Ramos (cell line): ENCODE measurements around the gene SLC51A.

Experiments
- in situ Hi-C: fragments of 300-500 bp; cut with MboI; formaldehyde crosslinking; loops from one replicate; pipeline ENCODE4 v1.14.3; 2022; ENCODE audit warnings: low sequenced_read_pairs; ENCODE audit not compliant: unreplicated experiment

The SLC51A gene

DNA sequence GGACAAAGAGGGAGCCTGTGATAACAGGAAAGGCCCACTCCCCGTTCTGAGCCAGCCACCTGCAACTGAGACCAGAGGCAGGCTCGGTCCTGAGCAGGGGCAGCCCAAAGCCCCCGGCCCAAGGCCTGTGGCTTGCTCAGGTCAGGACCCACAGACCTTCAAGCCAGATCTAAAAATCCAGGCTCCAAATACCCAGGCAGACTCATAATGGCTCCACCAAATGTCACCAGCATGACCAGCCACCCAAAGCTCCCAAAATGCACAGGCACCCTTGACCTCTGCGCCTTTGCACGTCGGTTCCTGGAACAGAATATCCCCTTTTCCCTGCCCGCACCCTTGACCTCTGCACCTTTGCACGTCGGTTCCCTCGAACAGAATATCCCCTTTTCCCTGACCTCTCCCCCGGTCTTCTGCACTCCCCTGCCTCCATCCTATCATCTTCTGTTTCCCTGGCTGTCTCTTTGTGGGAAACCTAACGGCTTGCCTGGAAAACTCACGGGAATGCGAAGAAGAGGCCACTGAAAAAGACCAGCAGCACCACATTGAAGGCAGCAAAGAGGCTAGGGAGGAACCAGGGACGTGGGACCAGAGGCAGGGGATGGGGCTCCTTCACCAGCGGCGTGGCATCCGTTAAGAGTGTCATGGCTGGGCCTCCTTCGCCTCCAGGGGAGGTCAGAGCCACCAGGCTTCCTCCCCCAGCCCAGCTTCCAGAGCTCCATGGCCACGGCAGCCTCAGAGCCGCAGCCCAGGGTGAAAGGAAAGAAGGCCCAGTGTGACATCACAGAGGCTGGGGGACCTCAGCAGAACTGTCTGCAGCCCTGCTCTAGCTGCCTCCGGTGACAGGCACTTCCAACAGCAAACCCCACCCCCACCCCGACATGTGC, 5.4 kb upstream of the SLC51A start, which contains the start of gene ZDHHC19:
ZDHHC19 (minus strand) TSS at position 728 of the 884 bp plus-strand sequence; CDS start at position 643, 85 bp downstream.
- in situ Hi-C loops = no loop called here

DNA sequence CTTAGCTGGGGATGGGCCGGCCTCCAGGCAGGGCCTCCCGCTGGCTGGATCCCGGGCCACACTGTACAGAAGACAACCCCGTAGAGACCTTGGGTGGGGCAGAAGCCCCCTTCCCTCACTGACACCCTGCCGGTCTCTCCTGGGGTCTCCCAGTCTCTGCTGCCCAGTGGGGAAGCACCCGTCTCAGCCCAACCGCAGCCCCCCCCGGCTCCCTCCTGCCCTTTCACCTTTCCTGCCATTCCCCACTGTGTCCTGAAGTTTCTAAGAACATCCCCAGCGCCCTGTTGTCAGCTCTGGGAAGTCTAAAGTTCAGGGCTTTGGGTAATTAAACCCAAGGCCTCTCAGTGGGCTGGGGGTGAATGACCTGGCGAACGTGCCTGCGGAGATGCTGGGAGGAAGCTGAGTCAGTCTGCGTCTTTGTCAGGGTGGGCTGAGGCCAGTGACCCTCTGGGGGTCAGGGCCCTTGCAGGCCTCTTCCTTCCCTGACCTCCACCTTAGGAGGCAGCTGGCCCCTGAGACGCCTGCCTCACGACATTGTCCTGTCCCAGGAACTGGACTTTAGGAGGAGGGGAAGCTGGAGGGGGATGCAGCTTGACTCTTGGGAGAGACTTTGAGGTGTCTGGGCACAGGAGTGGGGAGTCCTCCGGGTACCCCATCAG, 1.4 kb upstream of the SLC51A start:
- in situ Hi-C loops = no loop called here

DNA sequence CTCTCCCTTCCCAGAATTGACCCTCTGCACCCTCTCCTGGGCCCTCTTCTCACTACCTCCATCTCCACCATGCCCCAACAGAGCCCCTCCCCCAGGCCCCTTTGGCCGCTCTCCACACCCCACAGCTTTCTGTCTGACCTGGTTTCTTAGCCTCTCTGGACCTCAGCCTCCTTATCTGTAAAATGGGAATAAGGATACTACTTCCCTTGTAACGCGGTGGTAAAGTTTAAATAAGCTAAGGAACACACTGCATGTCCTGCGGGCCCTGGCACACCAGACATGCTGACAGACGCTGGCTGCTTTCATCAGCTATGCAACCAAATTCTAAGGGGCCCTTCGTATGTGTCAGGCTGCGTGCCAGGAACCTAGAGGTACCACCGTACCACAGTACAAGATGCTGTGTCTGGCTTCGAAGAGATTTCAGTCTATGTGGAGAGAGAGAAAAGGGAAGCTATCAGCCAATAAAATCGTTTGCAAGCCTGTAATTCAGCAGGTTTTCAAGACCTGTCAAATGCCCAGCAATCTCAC, 777 bp upstream of the SLC51A start:
- in situ Hi-C loops = no loop called here

DNA sequence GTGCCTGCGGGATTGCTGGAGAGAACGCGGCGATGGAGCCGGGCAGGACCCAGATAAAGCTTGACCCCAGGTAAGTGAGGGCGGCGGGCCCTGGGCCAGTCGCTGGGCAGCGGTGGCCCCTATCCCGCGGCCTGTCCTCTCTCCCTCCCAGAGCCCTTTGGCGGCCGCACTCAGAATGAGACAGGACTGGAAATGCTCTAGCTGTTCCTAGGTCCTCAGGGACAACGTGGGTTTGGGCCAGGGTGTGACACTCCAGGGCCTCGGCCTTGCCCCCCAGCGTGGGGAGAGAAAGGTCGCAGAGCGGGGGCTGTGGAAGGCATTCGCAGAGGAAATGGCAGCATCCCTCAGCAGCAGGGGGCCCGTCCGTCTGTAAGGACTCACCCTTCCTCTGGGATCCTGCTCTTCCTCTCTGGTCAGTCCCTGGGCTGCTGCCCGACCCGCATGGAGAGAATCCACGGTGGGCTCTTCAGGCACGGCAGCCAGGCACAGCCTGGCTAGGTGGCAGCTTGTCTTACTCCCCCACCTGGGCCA, 412 bp downstream of the SLC51A start:
- in situ Hi-C loops = no loop called here

DNA sequence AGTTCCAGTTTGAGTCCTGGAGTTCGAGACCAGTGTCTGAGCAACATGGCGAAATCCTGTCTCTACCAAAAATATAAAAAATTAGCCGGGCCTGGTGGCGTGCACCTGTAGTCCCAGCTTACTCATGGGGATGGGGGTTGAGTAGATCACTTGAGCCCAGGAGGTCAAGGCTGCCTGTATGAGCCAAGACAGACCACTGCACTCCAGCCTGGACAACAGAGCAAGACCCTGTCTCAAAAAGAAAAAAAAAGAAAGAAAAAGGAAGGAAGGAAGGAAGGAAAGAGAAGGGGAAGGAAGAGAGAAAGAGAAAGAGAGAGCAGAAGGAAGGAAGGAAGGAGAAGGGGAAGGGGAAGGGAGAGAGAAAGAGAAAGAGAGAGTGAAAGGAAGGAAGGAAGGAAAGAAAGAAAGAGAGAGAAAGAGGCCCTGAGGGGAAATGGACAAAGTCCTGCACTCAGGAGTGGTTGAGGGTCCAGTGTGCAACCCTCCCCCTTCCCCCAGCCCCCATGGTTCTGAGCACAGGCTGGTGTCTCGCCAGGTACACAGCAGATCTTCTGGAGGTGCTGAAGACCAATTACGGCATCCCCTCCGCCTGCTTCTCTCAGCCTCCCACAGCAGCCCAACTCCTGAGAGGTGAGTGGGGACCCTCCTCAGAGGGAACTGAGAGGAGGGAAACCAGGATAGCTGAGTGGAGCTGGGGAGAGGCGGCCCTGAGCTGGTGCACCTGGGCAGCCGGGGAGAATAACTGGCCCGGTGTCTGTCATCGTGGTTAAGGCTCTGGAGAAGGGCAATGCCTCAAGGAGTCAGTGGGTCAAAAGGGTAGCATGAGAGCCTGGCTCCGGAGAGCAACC, 1.2 kb downstream of the SLC51A start:
- in situ Hi-C loops = no loop called here

DNA sequence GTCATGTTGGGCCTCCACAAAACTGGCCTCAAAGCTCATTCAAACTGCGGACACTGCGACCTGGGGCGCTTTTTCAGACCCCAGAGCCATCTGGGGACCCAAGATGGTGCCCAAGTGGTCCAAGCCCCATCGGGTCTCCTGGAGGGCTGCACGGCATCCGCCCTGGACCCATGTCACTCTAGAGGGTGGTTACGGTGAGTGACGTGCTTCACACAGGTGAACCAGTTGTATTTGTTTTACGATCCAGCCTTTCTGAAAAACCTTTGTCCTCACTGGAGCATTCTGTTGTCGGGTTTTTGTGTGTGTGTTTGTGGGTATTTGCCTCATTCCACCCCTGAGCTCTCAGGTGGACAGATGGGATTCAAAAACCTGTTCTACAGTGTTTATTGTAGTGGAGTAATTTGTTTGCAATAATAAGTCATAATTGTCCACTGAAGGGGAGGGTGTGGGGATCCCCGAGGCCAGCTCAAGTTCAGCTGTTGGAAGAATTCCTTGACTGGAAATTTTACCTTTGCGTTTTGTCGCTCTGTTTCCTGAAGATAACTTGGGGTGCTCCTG, 1.9 kb downstream of the SLC51A start:
- in situ Hi-C loops = no loop called here

DNA sequence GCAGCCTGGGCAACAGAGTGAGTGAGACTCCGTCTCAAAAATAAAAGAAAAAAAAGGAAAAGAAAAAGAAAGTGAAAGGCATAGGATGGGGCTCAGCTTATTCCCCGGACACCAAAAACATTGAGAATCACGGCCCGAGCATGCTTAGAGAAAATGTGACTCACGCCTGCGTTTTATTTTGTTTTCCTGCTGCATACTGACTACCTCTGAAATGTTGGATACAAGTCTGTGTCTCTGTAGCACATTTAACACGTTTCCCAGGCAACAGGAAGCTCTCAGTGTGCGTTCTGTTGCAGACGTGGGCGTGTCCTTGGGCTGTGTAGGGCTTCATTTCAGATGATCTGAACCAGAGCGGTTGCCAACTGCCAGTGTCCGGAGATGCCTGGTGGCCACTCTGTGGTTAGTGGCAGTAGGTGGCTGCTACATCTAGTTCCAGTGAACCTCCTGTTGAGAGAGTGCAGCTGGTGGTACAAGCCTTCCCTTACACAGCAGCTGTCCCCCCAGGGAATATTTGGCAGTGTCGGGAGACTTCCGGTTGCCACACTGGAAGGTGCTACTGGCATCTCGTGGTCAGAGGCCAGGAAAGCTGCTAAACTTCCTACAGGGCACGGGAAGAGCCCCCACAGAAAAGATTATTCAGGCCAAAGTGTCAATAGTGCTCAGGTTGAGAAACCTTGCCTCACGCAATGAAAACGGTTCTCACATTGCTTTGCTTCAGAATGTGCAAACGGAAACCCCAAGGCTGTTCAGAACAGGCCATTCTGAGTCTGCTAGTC, 3.0 kb downstream of the SLC51A start:
- in situ Hi-C loops = no loop called here

DNA sequence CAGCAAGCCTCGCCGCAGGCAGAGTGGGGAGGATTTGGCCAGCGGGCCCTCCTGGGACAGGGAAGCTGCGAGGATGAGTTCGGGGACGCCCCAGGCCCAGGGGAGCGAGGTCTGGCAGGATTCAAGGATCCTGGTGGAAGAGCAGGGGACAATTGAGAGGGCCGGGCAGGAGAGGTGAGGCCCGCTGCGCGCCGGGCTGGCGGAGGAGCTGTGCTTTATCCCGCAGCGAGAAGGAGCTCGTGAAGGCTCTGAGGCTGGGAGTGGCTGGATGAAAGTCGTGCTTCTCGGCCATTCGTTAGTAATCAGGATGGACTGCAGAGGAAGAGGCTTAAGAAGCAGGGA, 3.6 kb downstream of the SLC51A start:
- in situ Hi-C loops = no loop called here

DNA sequence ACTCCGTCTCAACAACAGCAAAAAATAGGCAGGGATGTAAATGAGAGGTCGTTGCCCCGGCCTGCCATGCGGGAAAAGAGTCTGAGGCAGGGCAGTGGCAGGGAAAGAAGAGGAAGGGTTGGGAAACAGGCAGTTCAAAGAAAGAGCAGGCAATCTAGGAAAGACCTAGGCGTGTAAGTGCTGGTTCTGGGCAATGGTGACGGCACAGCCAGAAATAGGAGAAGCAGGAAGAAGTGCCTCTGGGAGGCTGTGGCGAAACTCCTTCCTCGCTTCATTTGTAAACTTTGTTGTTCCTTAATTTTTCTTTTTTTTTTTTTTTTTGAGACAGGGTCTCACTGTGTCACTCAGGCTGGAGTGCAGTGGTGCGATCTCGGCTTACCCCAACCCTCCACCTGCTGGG, 4.3 kb downstream of the SLC51A start:
- in situ Hi-C loops = no loop called here

DNA sequence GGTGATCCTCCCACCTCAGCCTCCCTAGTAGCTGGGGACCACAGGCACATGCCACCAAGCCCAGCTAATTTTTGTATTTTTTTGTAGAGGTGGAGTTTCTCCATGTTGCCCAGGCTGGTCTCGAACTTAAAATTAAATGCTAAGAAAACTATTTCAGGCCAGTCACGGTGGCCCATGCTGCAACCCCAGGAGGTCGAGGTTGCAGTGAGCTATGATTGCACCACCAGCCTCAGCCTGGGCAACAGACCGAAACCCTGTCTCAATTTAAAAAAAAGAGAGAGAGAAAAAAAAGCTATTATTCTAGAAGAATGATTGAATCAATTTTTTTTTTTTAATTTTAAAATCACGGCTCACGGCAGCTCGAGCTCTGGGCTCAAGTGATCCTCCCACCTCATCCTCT, 4.7 kb downstream of the SLC51A start:
- in situ Hi-C loops = no loop called here

DNA sequence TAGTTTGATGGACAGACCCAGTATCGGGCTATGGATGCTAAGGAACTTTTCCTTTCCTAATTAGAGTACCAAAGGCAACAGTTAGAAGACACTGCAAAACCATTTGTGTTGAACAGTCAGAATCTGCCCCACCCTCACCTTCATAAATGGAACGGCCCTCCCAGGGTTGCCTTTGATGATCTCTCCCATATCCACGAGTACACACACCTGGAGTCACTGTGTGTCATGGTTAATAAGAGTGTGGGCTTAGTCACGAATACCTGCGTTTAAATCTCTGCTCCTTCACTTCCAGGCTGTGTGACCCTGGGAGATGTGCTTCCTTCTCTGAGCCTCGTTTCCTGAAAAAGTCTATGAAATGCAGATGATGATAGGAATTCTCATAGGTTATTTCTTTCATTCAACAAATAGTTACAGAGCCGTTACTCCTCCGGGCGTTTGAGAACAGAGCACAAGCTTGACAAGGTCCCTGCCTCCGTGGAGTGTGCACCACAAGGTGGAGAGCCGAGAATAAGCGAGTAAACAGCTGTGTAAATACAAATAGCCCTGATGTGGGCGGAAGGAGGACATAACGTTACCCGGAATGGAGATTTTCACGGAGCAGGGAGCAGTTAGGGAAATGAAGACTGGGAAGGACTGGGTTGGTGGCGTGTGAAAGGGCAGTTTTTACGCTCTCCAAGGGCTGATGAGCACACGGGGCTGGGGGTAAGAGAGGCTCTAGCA, 6.7 kb downstream of the SLC51A start:
- in situ Hi-C loops = no loop called here

DNA sequence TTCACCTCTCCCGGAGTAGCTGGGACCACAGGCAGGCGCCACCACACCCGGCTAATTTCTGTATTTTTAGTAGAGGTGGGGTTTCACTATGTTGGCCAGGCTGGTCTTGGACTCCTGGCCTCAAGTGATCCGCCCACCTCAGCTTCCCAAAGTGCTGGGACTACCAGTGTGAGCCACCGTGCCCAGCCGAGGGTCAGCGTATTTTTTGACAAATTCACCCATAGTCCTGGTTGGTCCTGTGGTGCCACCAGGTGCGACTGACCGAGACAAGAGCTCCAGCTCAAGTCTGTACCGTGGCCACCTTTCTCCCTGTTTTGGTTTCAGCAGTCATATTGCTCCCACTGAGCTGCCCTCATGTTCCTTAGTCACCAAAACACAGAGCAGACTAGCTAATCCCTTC, 8.8 kb downstream of the SLC51A start:
- in situ Hi-C loops = no loop called here

DNA sequence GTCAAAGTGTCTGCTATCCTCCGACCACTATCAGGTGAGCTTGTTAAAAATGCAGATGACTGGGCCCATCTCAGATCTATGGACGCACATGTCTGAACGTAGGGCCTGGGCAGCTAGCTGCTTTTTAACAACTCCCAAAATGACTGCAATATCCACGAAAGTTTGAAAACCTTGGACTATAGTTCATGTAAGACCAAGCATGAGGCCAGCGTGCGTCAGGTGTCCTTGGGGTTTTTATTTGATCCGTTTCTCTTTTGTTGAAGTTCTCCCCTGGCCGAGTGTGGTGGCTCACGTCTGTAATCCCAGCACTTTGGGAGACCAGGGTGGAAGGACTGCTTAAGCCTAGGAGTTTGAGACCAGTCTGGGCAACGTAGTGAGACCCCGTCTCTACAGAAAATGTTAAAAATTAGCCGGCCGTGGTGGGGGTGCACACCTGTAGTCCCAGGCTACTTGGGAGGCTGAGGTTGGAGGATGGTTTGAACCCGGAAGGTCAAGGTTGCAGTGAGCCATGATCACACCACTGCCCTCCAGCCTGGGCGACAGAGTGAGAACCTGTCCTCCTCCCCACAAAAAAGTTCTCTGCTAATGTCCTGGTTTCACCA, 9.5 kb downstream of the SLC51A start:
- in situ Hi-C loops = no loop called here

DNA sequence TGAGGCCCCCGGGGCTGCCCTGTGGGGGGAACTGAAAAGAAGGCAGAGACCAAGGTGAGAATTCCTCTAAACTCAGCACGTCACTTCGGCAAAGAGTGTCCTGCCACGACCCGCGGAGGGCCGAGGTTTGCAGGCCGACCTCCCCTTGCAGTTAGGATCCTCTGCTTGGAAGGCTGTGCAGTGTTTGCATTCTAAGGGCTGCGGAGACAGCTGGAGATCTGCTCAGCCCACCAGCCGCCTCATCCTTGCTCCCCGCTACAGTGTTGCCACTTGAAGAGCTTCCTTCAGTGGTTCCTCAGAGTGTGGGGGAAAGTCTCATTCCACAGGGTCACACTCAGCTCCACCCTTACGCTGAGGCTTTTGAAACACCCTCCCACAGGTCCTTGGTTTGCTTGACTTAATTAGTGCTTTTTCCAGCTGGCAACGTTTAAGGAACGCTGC, 10.8 kb downstream of the SLC51A start:
- in situ Hi-C loops = no loop called here

DNA sequence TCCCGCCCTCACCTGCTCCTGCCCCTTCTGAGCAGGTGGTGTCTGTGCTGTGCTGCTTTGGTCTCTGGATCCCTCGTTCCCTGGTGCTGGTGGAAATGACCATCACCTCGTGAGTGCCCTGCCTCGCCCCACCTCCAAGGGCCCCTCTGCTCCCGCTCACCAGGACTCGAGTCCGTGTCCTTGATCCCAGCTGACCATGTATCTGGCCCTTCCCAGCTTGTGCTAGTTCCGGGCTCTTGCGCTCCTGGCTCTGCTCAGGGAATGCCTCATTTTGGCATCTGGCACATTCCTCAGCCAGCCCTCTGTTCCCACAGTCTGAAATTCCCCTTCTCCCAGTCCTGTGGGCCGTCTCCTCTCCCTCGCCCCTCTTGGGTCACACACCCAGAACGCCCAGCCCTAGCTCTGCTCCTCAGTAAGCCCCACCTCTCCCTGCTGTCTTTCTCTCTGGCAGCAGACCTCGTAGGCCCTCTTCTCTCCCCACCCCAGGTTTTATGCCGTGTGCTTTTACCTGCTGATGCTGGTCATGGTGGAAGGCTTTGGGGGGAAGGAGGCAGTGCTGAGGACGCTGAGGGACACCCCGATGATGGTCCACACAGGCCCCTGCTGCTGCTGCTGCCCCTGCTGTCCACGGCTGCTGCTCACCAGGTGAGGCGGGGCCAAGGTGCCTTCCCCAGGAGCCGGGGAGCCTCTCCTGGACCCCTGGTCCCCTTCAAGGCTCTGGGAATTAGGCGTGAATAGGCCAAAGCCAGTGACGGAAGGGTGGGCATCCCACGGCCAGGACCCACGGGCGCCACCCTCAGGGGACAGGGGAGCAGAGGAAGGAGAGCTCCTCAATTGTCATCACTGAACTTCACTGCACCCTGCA, 11.5 kb downstream of the SLC51A start:
- in situ Hi-C loops = no loop called here

DNA sequence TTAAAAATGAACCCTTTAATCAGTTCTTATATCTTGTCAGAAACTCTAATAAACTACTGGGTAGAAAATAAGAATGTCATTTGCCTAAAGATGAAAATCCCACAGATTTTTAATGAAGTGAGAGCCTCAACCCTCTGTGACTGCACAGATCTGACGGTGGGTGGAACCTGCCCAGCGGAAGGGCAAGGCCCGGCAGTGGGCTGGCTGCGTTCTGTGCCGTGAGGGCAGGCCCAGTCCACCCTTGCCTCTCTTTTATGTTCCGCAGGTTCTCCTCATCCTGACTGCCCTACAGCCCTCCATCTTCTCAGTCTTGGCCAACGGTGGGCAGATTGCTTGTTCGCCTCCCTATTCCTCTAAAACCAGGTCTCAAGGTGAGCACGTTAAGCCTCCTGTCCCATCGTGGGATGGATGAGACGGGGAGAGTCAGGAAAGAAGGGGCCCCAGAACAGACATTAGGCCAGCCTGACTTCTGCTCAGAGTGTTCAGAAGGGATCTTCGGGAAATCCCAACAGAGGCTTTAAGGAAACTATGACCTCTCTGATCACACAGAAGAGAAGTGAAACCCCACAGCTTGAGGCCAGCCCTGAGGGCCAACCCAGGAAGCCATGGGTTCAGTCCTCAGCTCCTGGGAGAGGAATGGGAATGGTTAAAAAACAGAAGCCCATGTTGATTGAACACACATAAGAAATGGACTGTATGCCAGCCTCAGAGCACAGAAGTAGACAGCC, 16.0 kb downstream of the SLC51A start:
- in situ Hi-C loops = no loop called here

DNA sequence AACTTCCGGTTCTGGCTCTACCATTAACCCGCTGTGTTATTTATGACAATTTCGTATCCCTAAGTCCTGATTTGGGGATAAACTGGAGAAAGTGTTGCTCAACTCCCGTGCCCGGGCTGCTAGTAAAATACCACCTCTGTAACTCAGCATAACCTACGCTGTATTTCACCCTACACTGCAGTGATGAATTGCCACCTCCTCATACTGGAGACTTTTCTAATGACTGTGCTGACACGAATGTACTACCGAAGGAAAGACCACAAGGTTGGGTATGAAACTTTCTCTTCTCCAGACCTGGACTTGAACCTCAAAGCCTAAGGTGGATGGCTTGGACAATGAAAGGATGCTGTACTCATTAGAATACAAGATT, 16.5 kb downstream of the SLC51A start:
- in situ Hi-C loops = no loop called here
